H1 (cell line): Measurements from ENCODE around the gene FNIP2. TPM values are rescaled to one million over a fixed set of nuclear protein-coding genes. Genes with fewer than 3 reads are reported as not detected.

ENCODE experiments used
- CTCF ChIA-PET: fragments of 300-600 bp; sonication (Branson Sonifier 250); formaldehyde crosslinking; loops from one replicate; lab custom pipeline; 2021; ENCODE audit not compliant: partially characterized antibody; lab: Charles Lee
- POLR2A ChIA-PET: fragments of 300-600 bp; sonication (Branson Sonifier 250); formaldehyde crosslinking; loops from one replicate; lab custom pipeline; 2021; ENCODE audit warnings: inconsistent platforms; ENCODE audit not compliant: partially characterized antibody; lab: Charles Lee
- DNase-seq, 2 experiments: peaks; one replicate each; pipeline versions ENCODE4 v3.0.0 to v3.0.0-alpha.2; 2010 to 2022; ENCODE audit warnings: low spot score in 2 of 2, low read depth in 1 of 2, mixed read lengths in 1 of 2
- FAIRE-seq: peaks from 2 replicates; lab custom pipeline; 2011; peaks lifted over from hg19 to GRCh38; lab: Jason Lieb, UNC
- H2AFZ ChIP-seq: 2 replicates; pipeline ENCODE4 v1.8.1; 2012; ENCODE audit warnings: low read length, inconsistent platforms
- H2AK5ac ChIP-seq: 2 replicates; pipeline ENCODE4 v1.6.1; 2013; ENCODE audit warnings: low read depth, low read length
- H2BK120ac ChIP-seq: replicated peaks from 2 replicates; pipeline ENCODE3; 2013; ENCODE audit warnings: low read depth, low read length, inconsistent platforms
- H2BK12ac ChIP-seq: 2 replicates; pipeline ENCODE4 v1.6.1; 2013; ENCODE audit warnings: low read depth, low read length
- H2BK15ac ChIP-seq: 2 replicates; pipeline ENCODE4 v1.6.1; 2013; ENCODE audit warnings: low read length
- H2BK20ac ChIP-seq: 2 replicates; pipeline ENCODE4 v1.6.1; 2013; ENCODE audit warnings: low read length
- H2BK5ac ChIP-seq: 2 replicates; pipeline ENCODE4 v1.6.1; 2013; ENCODE audit warnings: low read depth, low read length
- H3K14ac ChIP-seq: 2 replicates; pipeline ENCODE4 v1.6.1; 2013; ENCODE audit warnings: inconsistent platforms; ENCODE audit not compliant: insufficient read length
- H3K18ac ChIP-seq: 2 replicates; pipeline ENCODE4 v1.6.1; 2013; ENCODE audit warnings: low read length; ENCODE audit errors: extremely low read depth
- H3K23ac ChIP-seq: 2 replicates; pipeline ENCODE4 v1.6.1; 2013; ENCODE audit warnings: inconsistent platforms; ENCODE audit not compliant: insufficient read length
- H3K23me2 ChIP-seq: 2 replicates; pipeline ENCODE4 v1.6.1; 2013; ENCODE audit warnings: low read depth, low read length
- H3K27ac ChIP-seq: 2 replicates; pipeline ENCODE4 v1.6.1; 2011; ENCODE audit warnings: low read depth, low read length, inconsistent platforms
- H3K27me3 ChIP-seq, 4 experiments: replicated peaks in 1 of 4; 1 replicate in 1 of 4; 2 replicates in 3 of 4; pipeline versions ENCODE4 v1.6.1 to v1.8.1; 2011 to 2013; ENCODE audit warnings: low read length in 3 of 4, mild to moderate bottlenecking in 3 of 4, inconsistent platforms in 2 of 4, mixed read lengths in 2 of 4, moderate library complexity in 1 of 4; ENCODE audit not compliant: control insufficient read depth in 3 of 4, insufficient read depth in 3 of 4; ENCODE audit errors: extremely low read depth in 1 of 4
- H3K36me3 ChIP-seq, 4 experiments: 2 replicates each; pipeline versions ENCODE4 v1.6.1 to v1.8.1; 2011 to 2013; ENCODE audit warnings: mild to moderate bottlenecking in 4 of 4, low read length in 3 of 4, moderate library complexity in 2 of 4, control low read depth in 1 of 4, inconsistent platforms in 1 of 4; ENCODE audit not compliant: insufficient read depth in 4 of 4, control insufficient read depth in 2 of 4
- H3K4ac ChIP-seq: replicated peaks from 2 replicates; pipeline ENCODE3; 2013; ENCODE audit warnings: low read length, low read depth, mixed read lengths, inconsistent platforms; ENCODE audit not compliant: insufficient read length
- H3K4me1 ChIP-seq, 4 experiments: replicated peaks in 1 of 4; 1 replicate in 1 of 4; 2 replicates in 3 of 4; pipeline versions ENCODE4 v1.6.1 to v1.8.1; 2011 to 2013; ENCODE audit warnings: low read length in 3 of 4, inconsistent platforms in 2 of 4, mixed read lengths in 1 of 4; ENCODE audit not compliant: insufficient read depth in 4 of 4, control insufficient read depth in 3 of 4
- H3K4me2 ChIP-seq, 2 experiments: 2 replicates each; pipeline versions ENCODE4 v1.6.1 to v1.8.1; 2011 to 2013; ENCODE audit warnings: low read depth in 2 of 2, low read length in 2 of 2, control low read depth in 1 of 2, inconsistent platforms in 1 of 2, mild to moderate bottlenecking in 1 of 2; ENCODE audit not compliant: insufficient read depth in 1 of 2
- H3K4me3 ChIP-seq, 4 experiments: fragments of 200-600, 300-600 bp in 1 of 4; sonication (generic), shearing (Covaris generic), sonication (Bioruptor Twin) in 1 of 4; 2 replicates each; pipeline versions ENCODE4 v1.5.1 to v1.8.1; 2011 to 2016; ENCODE audit warnings: low read length in 4 of 4, low read depth in 3 of 4, control low read depth in 2 of 4, inconsistent platforms in 2 of 4, mild to moderate bottlenecking in 2 of 4, mixed read lengths in 1 of 4, moderate library complexity in 1 of 4; ENCODE audit not compliant: insufficient read depth in 2 of 4; ENCODE audit errors: extremely low read depth in 1 of 4
- H3K56ac ChIP-seq: replicated peaks from 2 replicates; pipeline ENCODE3; 2013; ENCODE audit warnings: low read depth, mild to moderate bottlenecking, mixed read lengths, low read length, inconsistent platforms; ENCODE audit not compliant: insufficient read length
- H3K79me1 ChIP-seq: 2 replicates; pipeline ENCODE4 v1.6.1; 2013; ENCODE audit warnings: low read depth, low read length, control low read depth
- H3K79me2 ChIP-seq, 2 experiments: 2 replicates each; pipeline versions ENCODE4 v1.6.1 to v1.8.1; 2012 to 2013; ENCODE audit warnings: low read length in 2 of 2, mild to moderate bottlenecking in 2 of 2, inconsistent platforms in 1 of 2; ENCODE audit not compliant: insufficient read depth in 2 of 2, control insufficient read depth in 1 of 2
- H3K9ac ChIP-seq, 4 experiments: replicated peaks in 1 of 4; 1 replicate in 1 of 4; 2 replicates in 3 of 4; pipeline versions ENCODE4 v1.6.1 to v1.8.1; 2011 to 2013; ENCODE audit warnings: low read depth in 3 of 4, low read length in 3 of 4, control low read depth in 2 of 4, mild to moderate bottlenecking in 2 of 4, moderate library complexity in 2 of 4, inconsistent platforms in 1 of 4; ENCODE audit errors: extremely low read depth in 1 of 4
- H3K9me3 ChIP-seq, 2 experiments: 2 replicates each; pipeline versions ENCODE4 v1.6.1 to v1.8.1; 2012 to 2013; ENCODE audit warnings: mild to moderate bottlenecking in 2 of 2, moderate library complexity in 2 of 2, control low read depth in 1 of 2, inconsistent platforms in 1 of 2, low read depth in 1 of 2, low read length in 1 of 2, mixed read lengths in 1 of 2; ENCODE audit not compliant: insufficient read depth in 2 of 2
- H4K20me1 ChIP-seq, 2 experiments: replicated peaks in 1 of 2; 2 replicates each; pipeline versions ENCODE3 to v1.8.1; 2011 to 2013; ENCODE audit warnings: inconsistent platforms in 2 of 2, low read length in 2 of 2, mild to moderate bottlenecking in 1 of 2; ENCODE audit not compliant: insufficient read depth in 2 of 2, control insufficient read depth in 1 of 2
- H4K5ac ChIP-seq: 2 replicates; pipeline ENCODE4 v1.6.1; 2013; ENCODE audit warnings: low read length, low read depth, mixed read lengths, inconsistent platforms; ENCODE audit not compliant: insufficient read length
- H4K8ac ChIP-seq: 2 replicates; pipeline ENCODE4 v1.8.0; 2013; ENCODE audit warnings: mild to moderate bottlenecking, moderate library complexity, low read length, inconsistent platforms; ENCODE audit not compliant: insufficient read depth; ENCODE audit errors: extremely low read depth
- H4K91ac ChIP-seq: replicated peaks from 2 replicates; pipeline ENCODE3; 2013; ENCODE audit warnings: low read length, mixed read lengths, inconsistent platforms; ENCODE audit not compliant: insufficient read length
- BACH1 ChIP-seq: IDR thresholded peaks from 2 replicates; pipeline ENCODE4 v1.6.1; 2012; ENCODE audit warnings: low read length, improper control_type of control experiment
- CBX5 ChIP-seq: fragments of 300-800, 300-1000 bp; sonication (generic); IDR thresholded peaks from 2 replicates; pipeline ENCODE4 v1.7.1; 2016; ENCODE audit warnings: antibody characterized with exemption, low read length, low read depth
- CEBPB ChIP-seq: IDR thresholded peaks from 2 replicates; pipeline ENCODE4 v1.6.1; 2012; ENCODE audit warnings: low read depth, low read length
- FOSL1 ChIP-seq: IDR thresholded peaks from 2 replicates; pipeline ENCODE4 v1.6.1; 2011; ENCODE audit warnings: mild to moderate bottlenecking, low read depth, low read length, moderate library complexity; ENCODE audit not compliant: insufficient read depth
- GTF2F1 ChIP-seq: IDR thresholded peaks from 2 replicates; pipeline ENCODE4 v1.6.1; 2012; ENCODE audit warnings: low read depth, low read length, improper control_type of control experiment, borderline replicate concordance
- JUN ChIP-seq: IDR thresholded peaks from 2 replicates; pipeline ENCODE4 v1.6.1; 2011; ENCODE audit warnings: low read depth, mild to moderate bottlenecking, improper control_type of control experiment, low read length
- PHF8 ChIP-seq: fragments of 200-600 bp; sonication (generic); conservative IDR thresholded peaks from 2 replicates; pipeline ENCODE4 v1.7.1; 2012; ENCODE audit warnings: low read depth, mild to moderate bottlenecking, inconsistent platforms, low read length, moderate library complexity
- POLR2AphosphoS5 ChIP-seq: IDR thresholded peaks from 2 replicates; pipeline ENCODE4 v1.6.1; 2011; ENCODE audit warnings: low read depth, low read length
- POU5F1 ChIP-seq: IDR thresholded peaks from 2 replicates; pipeline ENCODE4 v1.6.1; 2011; ENCODE audit warnings: low read depth, mild to moderate bottlenecking, low read length, moderate library complexity
- RFX5 ChIP-seq: IDR thresholded peaks from 2 replicates; pipeline ENCODE4 v1.6.1; 2011; ENCODE audit warnings: low read depth, low read length, improper control_type of control experiment, borderline replicate concordance
- SUZ12 ChIP-seq: fragments of 200-600 bp; sonication (generic); IDR thresholded peaks from 2 replicates; pipeline ENCODE4 v1.6.1; 2012; ENCODE audit warnings: mild to moderate bottlenecking, inconsistent platforms, low read length, moderate library complexity, mixed read lengths
- TAF7 ChIP-seq: optimal IDR thresholded peaks from 2 replicates; pipeline ENCODE3; 2011; ENCODE audit warnings: low read depth, mild to moderate bottlenecking, inconsistent platforms, low read length, moderate library complexity, borderline replicate concordance
- ZNF274 ChIP-seq: IDR thresholded peaks from 2 replicates; pipeline ENCODE4 v1.7.0; 2012; ENCODE audit warnings: low read length, borderline replicate concordance; ENCODE audit errors: extremely low read depth
- WGBS, 2 experiments: shearing (Covaris generic) in 1 of 2; methylation state at CpG; one replicate each; pipeline versions ENCODE4 v1.1.6 to v1.1.7; 2013 to 2015; ENCODE audit warnings: low lambda C conversion rate in 2 of 2, mixed read lengths in 2 of 2, inconsistent platforms in 1 of 2, low coverage in 1 of 2, missing lambda C conversion rate in 1 of 2; ENCODE audit not compliant: insufficient replicate concordance in 2 of 2, insufficient coverage in 1 of 2, insufficient read length in 1 of 2; ENCODE audit errors: extremely low coverage in 1 of 2, missing lambda C conversion rate in 1 of 2; 5-methylcytosine and 5-hydroxymethylcytosine counted together
- polyA plus RNA-seq, 7 experiments: library from polyadenylated mRNA; depleted of rRNA in 3 of 7; stranded (reverse) in 5 of 7; unstranded in 2 of 7; fragments of >200 nt in 5 of 7; fragments of 200-250 nt in 2 of 7; gene quantifications; 1 replicate in 5 of 7; 2 replicates in 1 of 7; 4 replicates in 1 of 7; pipeline versions ENCODE4 v1.2.1 to v1.2.3, GENCODE V29; 2011 to 2013; ENCODE audit warnings: missing spikeins in 2 of 7, mixed read lengths in 2 of 7
- total RNA-seq: library from RNA; stranded (reverse); fragmentation: NEBNext Ultra II Directional; extraction: Animal tissue kit (Norgen Biotek cat#: 25700); gene quantifications from 2 replicates; pipeline ENCODE4 v1.2.1, GENCODE V29; 2021
- TF ChIP-seq, protein P1 (sequence below): IDR thresholded peaks from 2 replicates; pipeline ENCODE4 v1.6.1; 2011; ENCODE audit warnings: low read depth, mild to moderate bottlenecking, low read length; ENCODE audit not compliant: insufficient read depth

FNIP2 gene
- total and polyA plus RNA-seq, 2 of the 8 experiments (the other 6 are each of a cell fraction or from before 2014, with no cell fraction given), result 4.0 to 13.0 TPM

DNA sequence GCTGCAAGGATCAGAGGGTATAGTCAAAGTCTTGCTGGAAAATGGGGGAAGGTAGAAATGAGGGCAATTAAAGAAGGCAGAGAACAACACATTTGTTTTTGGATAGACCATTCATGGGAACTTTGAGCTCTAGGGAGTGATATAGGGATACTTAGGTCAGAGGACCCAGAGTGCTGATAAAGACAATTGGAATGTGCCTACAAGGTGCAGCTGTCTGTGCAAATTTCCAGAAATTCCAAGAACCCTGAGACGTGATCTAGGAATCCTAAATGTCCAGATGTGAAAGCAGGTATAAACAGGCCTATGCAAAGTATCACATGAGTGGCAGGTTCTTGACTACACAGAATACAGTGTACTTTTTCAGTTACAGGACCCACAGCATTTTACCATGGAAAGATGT lies 24.2 kb downstream of the FNIP2 start:
- Histone ChIP-seq H2BK20ac (no peak overlapping the region), H3K4me1 (peaks cover 0 to 2% (median 0%) of the 10 kb centered on the region in 4 experiments; a peak in 1 of 7 replicates), H2BK120ac (no peak overlapping the region), H2BK15ac (no peak overlapping the region), H4K91ac (no peak overlapping the region), H2AK5ac (no peak overlapping the region), H3K4me3 (no peak overlapping the region), H3K79me2 (peaks cover 0 to 10% of the 10 kb centered on the region in 2 experiments; a peak in 1 of 4 replicates), H2BK5ac (no peak overlapping the region), H3K79me1 (no peaks in the 10 kb centered on the region; the same call in 1 of the 2 replicates), H4K5ac (no peak overlapping the region), H3K14ac (no peak overlapping the region), H3K4me2 (no peak overlapping the region), H3K56ac (no peak overlapping the region), H3K4ac (no peak overlapping the region), H3K27ac (no peak overlapping the region), H2AFZ (no peak overlapping the region), H3K27me3 (no peaks in the 10 kb centered on the region), H4K8ac (no peak overlapping the region), H4K20me1 (peaks cover 0 to 1% of the 10 kb centered on the region in 2 experiments), H3K23me2 (no peaks in the 10 kb centered on the region), H3K23ac (no peak overlapping the region), H3K18ac (no peak overlapping the region), H3K9ac (no peak overlapping the region), H2BK12ac (no peak overlapping the region), H3K36me3 (no peaks in the 10 kb centered on the region), H3K9me3 (no peaks in the 10 kb centered on the region)
- no peak for DNase-seq
- POLR2A ChIA-PET, result no interaction called here
- 85% methylated on average over 1 of the region's 1 CpG; no CpG with 5 or more reads in 1 of the 2 experiments for WGBS, 2 experiments
- no peak for FAIRE-seq
- CTCF ChIA-PET, result interaction anchor here (1.8 kb wide), 1 partner anchor 11 kb away, joined by 7 read pairs; no protein-coding TSS in a partner anchor
- TF ChIP-seq CBX5 (no peak), RFX5 (no peak), POLR2AphosphoS5 (no peak), TAF7 (no peak), FOSL1 (no peak), PHF8 (no peak), GTF2F1 (no peak), JUN (no peak), CEBPB (no peak), ZNF274 (no peak), BACH1 (no peak), POU5F1 (no peak), SUZ12 (no peak)
- TF ChIP-seq, protein P1, sequence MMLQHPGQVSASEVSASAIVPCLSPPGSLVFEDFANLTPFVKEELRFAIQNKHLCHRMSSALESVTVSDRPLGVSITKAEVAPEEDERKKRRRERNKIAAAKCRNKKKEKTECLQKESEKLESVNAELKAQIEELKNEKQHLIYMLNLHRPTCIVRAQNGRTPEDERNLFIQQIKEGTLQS, result no peak
